Fibroblast of lung (primary cell): ENCODE results near the gene C3orf33.

Source experiments
- CTCF ChIP-seq, 2 donors: IDR thresholded peaks in 1 of 2; conservative IDR thresholded peaks in 1 of 2; 1 replicate in 1 of 2; 2 replicates in 1 of 2; pipeline ENCODE4 v1.5.1; 2011 to 2012; ENCODE audit warnings: low read length in 2 of 2, control low read depth in 1 of 2, inconsistent platforms in 1 of 2, low read depth in 1 of 2, mild to moderate bottlenecking in 1 of 2
- EZH2 ChIP-seq: IDR thresholded peaks from 2 replicates; pipeline ENCODE4 v1.5.1; 2012; ENCODE audit warnings: low read length, control low read depth, mild to moderate bottlenecking; ENCODE audit errors: missing control alignments

DNA sequence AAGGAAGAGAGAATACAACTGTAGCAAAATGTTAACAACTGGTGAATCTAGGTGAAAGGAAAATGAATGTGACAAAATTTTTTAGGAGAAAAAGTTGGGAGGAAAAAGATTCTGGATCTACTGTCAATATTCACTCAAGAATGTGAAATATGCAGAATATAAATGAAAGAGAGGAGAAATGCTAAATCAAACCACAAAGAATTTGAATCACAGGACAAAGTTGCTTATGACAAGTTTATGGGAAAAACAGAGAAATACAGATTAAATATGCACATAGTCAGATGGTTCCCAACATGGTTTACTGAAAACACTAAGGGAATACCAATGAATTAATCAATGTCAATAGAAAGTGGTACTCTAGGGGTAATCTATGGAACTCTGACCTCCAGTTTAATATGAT lies 27.6 kb downstream of the C3orf33 start:
- no peak for TF ChIP-seq CTCF (conservative IDR thresholded peaks at IDR 0.05 in 1 of 2, IDR thresholded peaks at IDR 0.05 in 1 of 2; ENCODE audit: low read depth in 1 of 2, low read length in 2 of 2)
- no peak for TF ChIP-seq EZH2
